ENCODE data around the gene REXO5. TPM values are rescaled to one million over a fixed set of nuclear protein-coding genes. Genes with fewer than 3 reads are reported as not detected.

The REXO5 gene
- total and polyA plus RNA-seq, 2 of the 13 experiments (the other 11 are each of a cell fraction or from before 2014, with no cell fraction given) = 5.9 to 13.1 TPM

- TF ChIP-seq ZNF724P (CRISPR knock-in tag; IDR thresholded peaks at IDR 0.05; ENCODE audit: borderline replicate concordance) (no peak), ZZZ3 (CRISPR knock-in tag; IDR thresholded peaks at IDR 0.05; ENCODE audit: borderline replicate concordance) (0 out of 2 replicates have a peak, but pooled peaks have one; percentile 27), ZNF740 (CRISPR knock-in tag; IDR thresholded peaks at IDR 0.05) (no peak), AGO2 (optimal IDR thresholded peaks at IDR 0.05; ENCODE audit: low read depth, low read length) (no peak), RCOR2 (CRISPR knock-in tag; IDR thresholded peaks at IDR 0.05) (no peak), ZFP36L2 (CRISPR knock-in tag; IDR thresholded peaks at IDR 0.05) (no peak), ZHX2 (IDR thresholded peaks at IDR 0.05; ENCODE audit: low read depth) (no peak; the same call in 1 of the 2 replicates), ZHX2 (CRISPR knock-in tag; IDR thresholded peaks at IDR 0.05; ENCODE audit: borderline replicate concordance) (0 out of 2 replicates have a peak, but pooled peaks have one; percentile 45), POLR2AphosphoS5 (IDR thresholded peaks at IDR 0.05; ENCODE audit: low read depth, low read length) (peak; percentile 84), ZFP62 (CRISPR knock-in tag; IDR thresholded peaks at IDR 0.05) (no peak), ZNF879 (CRISPR knock-in tag; IDR thresholded peaks at IDR 0.05) (no peak), ZMYM4 (CRISPR knock-in tag; IDR thresholded peaks at IDR 0.05) (peak; percentile 61), ZSCAN9 (CRISPR knock-in tag; IDR thresholded peaks at IDR 0.05; ENCODE audit: borderline replicate concordance) (peak; percentile 27; the same call in 1 of the 2 replicates), ZNF614 (CRISPR knock-in tag; IDR thresholded peaks at IDR 0.05; ENCODE audit: borderline replicate concordance) (peak; percentile 71; the same call in 1 of the 2 replicates), MTF2 (CRISPR knock-in tag; IDR thresholded peaks at IDR 0.05; ENCODE audit: borderline replicate concordance) (no peak)
- TF ChIP-seq, protein P1, sequence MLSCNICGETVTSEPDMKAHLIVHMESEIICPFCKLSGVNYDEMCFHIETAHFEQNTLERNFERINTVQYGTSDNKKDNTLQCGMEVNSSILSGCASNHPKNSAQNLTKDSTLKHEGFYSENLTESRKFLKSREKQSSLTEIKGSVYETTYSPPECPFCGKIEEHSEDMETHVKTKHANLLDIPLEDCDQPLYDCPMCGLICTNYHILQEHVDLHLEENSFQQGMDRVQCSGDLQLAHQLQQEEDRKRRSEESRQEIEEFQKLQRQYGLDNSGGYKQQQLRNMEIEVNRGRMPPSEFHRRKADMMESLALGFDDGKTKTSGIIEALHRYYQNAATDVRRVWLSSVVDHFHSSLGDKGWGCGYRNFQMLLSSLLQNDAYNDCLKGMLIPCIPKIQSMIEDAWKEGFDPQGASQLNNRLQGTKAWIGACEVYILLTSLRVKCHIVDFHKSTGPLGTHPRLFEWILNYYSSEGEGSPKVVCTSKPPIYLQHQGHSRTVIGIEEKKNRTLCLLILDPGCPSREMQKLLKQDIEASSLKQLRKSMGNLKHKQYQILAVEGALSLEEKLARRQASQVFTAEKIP (CRISPR knock-in tag; IDR thresholded peaks at IDR 0.05; ENCODE audit: borderline replicate concordance) = no peak
- TF ChIP-seq, protein P2, sequence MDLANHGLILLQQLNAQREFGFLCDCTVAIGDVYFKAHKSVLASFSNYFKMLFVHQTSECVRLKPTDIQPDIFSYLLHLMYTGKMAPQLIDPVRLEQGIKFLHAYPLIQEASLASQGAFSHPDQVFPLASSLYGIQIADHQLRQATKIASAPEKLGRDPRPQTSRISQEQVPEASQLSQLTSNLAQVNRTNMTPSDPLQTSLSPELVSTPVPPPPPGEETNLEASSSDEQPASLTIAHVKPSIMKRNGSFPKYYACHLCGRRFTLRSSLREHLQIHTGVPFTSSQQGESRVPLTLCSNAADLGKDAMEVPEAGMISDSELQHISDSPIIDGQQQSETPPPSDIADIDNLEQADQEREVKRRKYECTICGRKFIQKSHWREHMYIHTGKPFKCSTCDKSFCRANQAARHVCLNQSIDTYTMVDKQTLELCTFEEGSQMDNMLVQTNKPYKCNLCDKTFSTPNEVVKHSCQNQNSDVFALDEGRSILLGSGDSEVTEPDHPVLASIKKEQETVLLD (CRISPR knock-in tag; IDR thresholded peaks at IDR 0.05; ENCODE audit: low read depth) = no peak
Measured at GRCh38 chr16:20803561-20804214, 2.6 kb upstream of the REXO5 start (continued).

Data from HepG2 (cell line).